Stimulated activated CD4-positive, alpha-beta T cell treated with anti-CD3 and anti-CD28 coated beads, Interleukin-1b, Interleukin-23, amount 100 ng/mL, for 1 hour (primary cell): ENCODE results near the gene MPP7.

ENCODE experiments used
- DNase-seq, 2 donors: peaks; one replicate each; pipeline ENCODE4 v3.0.0-alpha.2; 2020; ENCODE audit warnings: low read depth in 2 of 2

Gene MPP7

GRCh38 chr10:28269842-28270456 lies 32.9 kb downstream of the MPP7 start:
- no peak for DNase-seq

- DNase-seq, result no peak
Observed at GRCh38 chr10:28266449-28267224, 36.2 kb downstream of the MPP7 start.

- no peak for DNase-seq
Observed at GRCh38 chr10:28263136-28263857, 39.6 kb downstream of the MPP7 start.

- no peak for DNase-seq
Observed at GRCh38 chr10:28256776-28257175, 46.1 kb downstream of the MPP7 start.

GRCh38 chr10:28254290-28254985 lies 48.4 kb downstream of the MPP7 start:
- no peak for DNase-seq

- DNase-seq, result no peak
Observed at GRCh38 chr10:28253169-28253785, 49.6 kb downstream of the MPP7 start.
